GF-D8 (cell line): ENCODE data around the gene TTC12.

Source experiments
- DNase-seq: peaks from one replicate; lab custom pipeline; 2025; lab: John Stamatoyannopoulos, UW

TTC12 gene

GRCh38 chr11:113404859-113405430, 90.6 kb downstream of the TTC12 start:
- DNase-seq, result no peak

DNA sequence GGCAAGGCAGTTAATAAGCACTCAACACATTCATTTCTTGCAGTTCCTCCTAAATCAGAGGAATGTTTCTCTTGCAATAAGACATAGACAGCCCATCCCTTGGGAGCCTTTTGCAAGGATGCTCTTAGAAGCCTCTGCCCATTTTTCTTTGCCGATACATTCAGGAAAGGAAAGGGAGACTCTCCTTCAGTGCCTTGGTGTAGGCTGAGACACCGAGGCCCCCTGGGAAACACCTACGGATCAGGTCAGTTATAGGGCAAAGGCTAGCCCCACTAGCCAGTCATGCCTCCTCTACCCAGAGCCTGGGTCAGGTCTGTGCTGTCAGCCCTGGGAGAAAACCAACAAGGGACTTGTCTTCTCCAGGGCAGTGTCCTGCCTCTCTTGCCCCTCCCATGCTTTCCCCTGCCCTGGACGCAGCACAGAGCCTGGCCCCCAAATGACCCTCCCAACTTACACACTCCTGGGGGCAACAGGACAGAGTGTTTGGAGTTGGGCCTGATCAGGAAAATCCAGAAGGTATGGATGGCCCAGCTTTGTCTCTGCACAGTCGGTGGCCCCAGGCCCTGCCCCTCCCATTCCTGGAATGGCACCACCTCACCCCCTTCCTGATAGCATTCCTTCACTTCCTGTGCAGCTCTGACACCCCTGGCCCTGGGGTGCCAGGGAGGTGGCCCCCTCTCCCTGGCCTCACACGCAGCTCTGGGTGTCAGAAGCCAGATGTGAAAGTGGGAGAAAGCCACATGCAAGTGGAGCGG, 91.5 kb downstream of the TTC12 start:
- no peak for DNase-seq

DNA sequence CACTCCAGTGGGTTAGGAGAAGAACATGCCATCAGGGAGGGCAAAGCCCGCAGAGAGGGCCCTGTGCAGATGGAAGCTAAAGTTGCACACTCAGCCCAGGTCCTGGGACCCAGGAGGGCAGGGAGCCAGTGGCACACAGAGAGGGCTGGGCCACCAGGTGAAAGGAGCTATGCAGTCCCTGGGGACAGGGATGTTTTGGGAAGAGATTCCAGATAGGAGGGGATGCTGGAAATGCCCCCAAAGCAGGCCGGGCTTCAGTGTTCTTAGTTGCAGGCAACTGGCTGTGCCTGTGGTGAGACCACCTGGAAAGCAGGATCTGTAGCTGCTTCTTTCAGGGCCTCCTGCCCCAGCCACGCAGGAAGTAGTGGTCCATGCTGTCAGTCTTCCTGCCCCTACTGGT, 92.8 kb downstream of the TTC12 start:
- DNase-seq, result no peak

GRCh38 chr11:113408206-113408605, 93.8 kb downstream of the TTC12 start:
- DNase-seq, result no peak

DNA sequence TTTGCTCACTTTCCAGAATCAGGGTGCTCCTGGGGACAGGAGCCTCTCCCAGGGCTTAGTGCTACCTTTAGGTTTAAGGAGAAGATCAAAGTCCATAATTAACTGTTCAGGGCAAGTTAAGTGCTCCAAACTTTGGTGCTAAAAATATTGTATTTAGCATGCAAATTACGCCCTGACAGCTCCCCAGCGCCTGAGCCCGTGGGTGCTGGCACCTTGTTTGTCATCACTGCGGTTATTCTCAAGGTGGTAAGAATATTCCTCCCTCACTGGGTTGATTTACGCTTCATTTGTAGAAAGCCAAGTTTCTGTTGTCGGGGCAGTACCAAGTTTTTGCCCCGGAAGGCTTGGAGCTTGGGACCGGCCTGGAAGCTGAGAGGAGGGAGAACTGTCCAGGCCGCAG, 94.5 kb downstream of the TTC12 start:
- DNase-seq, result no peak

GRCh38 chr11:113409526-113409925, 95.1 kb downstream of the TTC12 start:
- no peak for DNase-seq

GRCh38 chr11:113410414-113411135, 96.2 kb downstream of the TTC12 start:
- no peak for DNase-seq

GRCh38 chr11:113411536-113411935, 97.2 kb downstream of the TTC12 start:
- no peak for DNase-seq

DNA sequence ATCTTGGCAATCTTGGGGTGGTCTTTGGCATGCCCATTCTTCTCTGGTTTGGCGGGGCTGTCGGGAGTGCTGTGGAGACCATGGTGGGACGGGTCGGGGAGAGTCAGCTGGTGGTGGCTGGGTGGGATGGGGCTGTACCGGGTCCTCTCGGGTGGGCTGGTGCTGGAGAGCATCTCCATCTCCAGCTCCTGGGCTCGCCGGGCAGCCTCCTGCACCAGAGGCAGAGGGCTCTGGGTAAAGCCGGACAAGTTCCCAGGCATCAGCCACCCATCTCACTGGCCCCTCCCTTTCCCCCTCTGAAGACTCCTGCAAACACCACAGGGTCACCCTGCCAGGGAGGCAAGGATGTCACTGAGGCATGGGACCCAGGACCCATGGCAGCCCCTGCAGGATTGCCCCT, 98.3 kb downstream of the TTC12 start:
- no peak for DNase-seq

- no peak for DNase-seq
Measured at GRCh38 chr11:113415343-113415742, 101.0 kb downstream of the TTC12 start.
